ENCODE results near the gene GATA5.

GRCh38 chr20:62453186-62453808, 22.5 kb downstream of the GATA5 start:
- no peak for TF ChIP-seq CTCF (conservative IDR thresholded peaks at IDR 0.05)
- no peak for TF ChIP-seq EZH2 (IDR thresholded peaks at IDR 0.05; ENCODE audit: low read depth)

Measured in PC-9 (cell line).